Activated T-cell treated with anti-CD3 and anti-CD28 coated beads, Interleukin-2, amount 50 U/mL, for 4 hours (primary cell): ENCODE data around the gene GPR35. TPM values are rescaled to one million over a fixed set of nuclear protein-coding genes. Genes with fewer than 3 reads are reported as not detected.

Source experiments
- ATAC-seq, 2 donors: fragments of 200-7000 bp; cut with Tn5 transposase; one replicate each; pipeline ENCODE4 v1.10.0; 2021
- DNase-seq: peaks from one replicate; pipeline ENCODE4 v3.0.0-alpha.2; 2020
- H3K27me3 Mint-ChIP-seq: one replicate; pipeline ENCODE4 v1.8.0; 2021; ENCODE audit warnings: low read depth, mixed read lengths
- H3K36me3 Mint-ChIP-seq: one replicate; pipeline ENCODE4 v1.8.0; 2022; ENCODE audit warnings: mixed read lengths; ENCODE audit not compliant: insufficient read depth
- H3K4me1 Mint-ChIP-seq: one replicate; pipeline ENCODE4 v1.8.0; 2021; ENCODE audit warnings: low read depth, mixed read lengths
- H3K4me3 Mint-ChIP-seq: one replicate; pipeline ENCODE4 v1.8.0; 2021; ENCODE audit warnings: mild to moderate bottlenecking, moderate library complexity, mixed read lengths
- H3K9me3 Mint-ChIP-seq: one replicate; pipeline ENCODE4 v1.8.0; 2021; ENCODE audit warnings: mixed read lengths
- total RNA-seq, 3 donors: library from RNA; stranded (reverse); gene quantifications; one replicate each; pipeline ENCODE4 v1.2.1, GENCODE V29; 2021

GPR35 gene
- total RNA-seq, 3 donors from 2014 or later, result 3.0 to 3.5 (median 3.3) TPM

DNA sequence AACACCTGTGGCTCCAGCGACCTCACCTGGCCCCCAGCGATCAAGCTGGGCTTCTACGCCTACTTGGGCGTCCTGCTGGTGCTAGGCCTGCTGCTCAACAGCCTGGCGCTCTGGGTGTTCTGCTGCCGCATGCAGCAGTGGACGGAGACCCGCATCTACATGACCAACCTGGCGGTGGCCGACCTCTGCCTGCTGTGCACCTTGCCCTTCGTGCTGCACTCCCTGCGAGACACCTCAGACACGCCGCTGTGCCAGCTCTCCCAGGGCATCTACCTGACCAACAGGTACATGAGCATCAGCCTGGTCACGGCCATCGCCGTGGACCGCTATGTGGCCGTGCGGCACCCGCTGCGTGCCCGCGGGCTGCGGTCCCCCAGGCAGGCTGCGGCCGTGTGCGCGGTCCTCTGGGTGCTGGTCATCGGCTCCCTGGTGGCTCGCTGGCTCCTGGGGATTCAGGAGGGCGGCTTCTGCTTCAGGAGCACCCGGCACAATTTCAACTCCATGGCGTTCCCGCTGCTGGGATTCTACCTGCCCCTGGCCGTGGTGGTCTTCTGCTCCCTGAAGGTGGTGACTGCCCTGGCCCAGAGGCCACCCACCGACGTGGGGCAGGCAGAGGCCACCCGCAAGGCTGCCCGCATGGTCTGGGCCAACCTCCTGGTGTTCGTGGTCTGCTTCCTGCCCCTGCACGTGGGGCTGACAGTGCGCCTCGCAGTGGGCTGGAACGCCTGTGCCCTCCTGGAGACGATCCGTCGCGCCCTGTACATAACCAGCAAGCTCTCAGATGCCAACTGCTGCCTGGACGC, 4.9 kb downstream of the GPR35 start:
- H3K36me3 Mint-ChIP-seq, result peaks cover 2% of the 10 kb centered on the region
- H3K9me3 Mint-ChIP-seq, result peaks cover 11% of the 10 kb centered on the region
- H3K4me1 Mint-ChIP-seq, result peaks cover 19% of the 10 kb centered on the region
- DNase-seq, result no peak
- no peak overlapping the region for H3K4me3 Mint-ChIP-seq
- no peaks in the 10 kb centered on the region for H3K27me3 Mint-ChIP-seq
- ATAC-seq, result no peak

DNA sequence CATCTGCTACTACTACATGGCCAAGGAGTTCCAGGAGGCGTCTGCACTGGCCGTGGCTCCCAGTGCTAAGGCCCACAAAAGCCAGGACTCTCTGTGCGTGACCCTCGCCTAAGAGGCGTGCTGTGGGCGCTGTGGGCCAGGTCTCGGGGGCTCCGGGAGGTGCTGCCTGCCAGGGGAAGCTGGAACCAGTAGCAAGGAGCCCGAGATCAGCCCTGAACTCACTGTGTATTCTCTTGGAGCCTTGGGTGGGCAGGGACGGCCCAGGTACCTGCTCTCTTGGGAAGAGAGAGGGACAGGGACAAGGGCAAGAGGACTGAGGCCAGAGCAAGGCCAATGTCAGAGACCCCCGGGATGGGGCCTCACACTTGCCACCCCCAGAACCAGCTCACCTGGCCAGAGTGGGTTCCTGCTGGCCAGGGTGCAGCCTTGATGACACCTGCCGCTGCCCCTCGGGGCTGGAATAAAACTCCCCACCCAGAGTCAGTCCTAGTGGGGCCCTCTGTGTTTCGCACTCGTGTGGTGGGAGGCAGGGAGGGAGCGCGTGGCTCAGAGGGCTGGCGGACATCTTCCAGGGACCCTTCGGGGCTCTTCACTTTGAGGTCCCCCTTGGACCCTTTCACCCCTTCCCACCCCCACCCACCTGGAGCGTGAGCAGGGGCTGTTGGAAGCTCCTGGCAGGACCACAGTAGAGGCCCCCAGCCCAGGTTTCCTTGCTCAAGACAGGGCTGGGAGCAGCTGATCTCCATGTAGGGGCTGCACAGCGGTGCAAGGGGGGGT, 5.7 kb downstream of the GPR35 start:
- Mint-ChIP-seq H3K4me1 (peaks cover 14% of the 10 kb centered on the region), H3K9me3 (peaks cover 11% of the 10 kb centered on the region), H3K4me3 (no peak overlapping the region), H3K27me3 (no peaks in the 10 kb centered on the region), H3K36me3 (peaks cover 2% of the 10 kb centered on the region)
- ATAC-seq (no peak), DNase-seq (no peak)

DNA sequence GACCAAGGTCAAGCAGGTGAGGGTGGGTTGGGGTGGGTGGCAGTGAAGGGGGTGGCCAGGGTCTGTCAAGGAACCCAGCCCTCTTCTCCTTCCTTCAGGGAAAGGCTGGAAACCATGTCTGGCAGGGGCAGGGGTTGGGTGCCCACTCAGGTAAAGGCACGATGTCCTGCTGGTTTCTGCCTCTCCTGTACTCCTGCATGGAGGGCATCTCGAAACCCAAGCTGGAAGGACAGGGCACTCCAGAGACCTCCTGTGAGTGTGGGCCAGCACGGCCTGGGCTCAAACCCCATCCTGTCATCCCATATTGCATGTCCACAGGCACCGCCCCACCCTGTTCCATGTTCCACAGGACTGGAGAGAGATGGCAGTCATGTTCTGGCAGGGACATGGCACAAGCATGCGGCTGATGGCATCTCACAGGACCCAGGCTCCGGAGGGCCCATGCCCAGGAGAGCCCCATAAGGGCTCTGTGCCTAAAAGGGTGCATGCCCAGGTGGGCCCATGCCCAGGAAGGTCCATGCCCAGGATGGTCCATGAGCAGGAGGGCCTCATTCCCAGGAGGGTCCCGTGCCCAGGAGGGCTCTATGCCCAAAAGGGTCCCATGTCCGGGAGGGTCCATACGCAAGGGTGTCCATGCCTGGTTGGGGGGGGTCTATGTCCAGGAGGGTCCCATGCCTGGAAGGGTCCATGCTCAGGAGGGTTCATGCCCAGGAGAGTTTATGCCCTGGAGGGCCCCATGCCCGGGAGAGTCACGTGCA, 6.4 kb downstream of the GPR35 start:
- peaks cover 2% of the 10 kb centered on the region for H3K36me3 Mint-ChIP-seq

DNA sequence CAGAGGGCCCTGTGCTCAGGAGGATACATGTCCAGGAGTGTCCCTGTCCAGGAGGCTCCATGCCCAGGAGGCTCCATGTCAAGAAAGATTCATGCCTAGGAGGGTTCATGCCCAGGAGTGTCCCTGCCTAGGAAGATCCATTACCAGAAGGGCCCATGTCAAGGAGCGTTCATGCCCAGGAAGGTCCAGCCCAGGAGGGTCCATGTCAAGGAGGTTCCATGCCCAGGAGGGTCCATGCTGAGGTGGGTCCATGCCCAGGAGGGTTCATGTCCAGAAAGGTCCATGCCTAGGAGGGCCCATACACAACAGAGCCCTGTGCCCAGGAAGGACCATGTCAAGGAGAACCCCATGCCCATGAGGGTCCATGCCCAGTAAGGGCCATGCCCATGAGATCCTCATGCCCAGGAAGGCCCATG, 7.0 kb downstream of the GPR35 start:
- Mint-ChIP-seq H3K9me3 (peaks cover 11% of the 10 kb centered on the region), H3K4me3 (no peak overlapping the region), H3K36me3 (peaks cover 2% of the 10 kb centered on the region), H3K27me3 (no peaks in the 10 kb centered on the region), H3K4me1 (peaks cover 3% of the 10 kb centered on the region)
- no peak for DNase-seq
- ATAC-seq, result no peak

More for the DNA sequence above, 6.4 kb downstream of the GPR35 start:
- ATAC-seq (no peak), DNase-seq (no peak)
- peaks cover 9% of the 10 kb centered on the region for H3K4me1 Mint-ChIP-seq
- no peaks in the 10 kb centered on the region for H3K27me3 Mint-ChIP-seq
- H3K9me3 Mint-ChIP-seq, result peaks cover 11% of the 10 kb centered on the region
- H3K4me3 Mint-ChIP-seq, result no peak overlapping the region

DNA sequence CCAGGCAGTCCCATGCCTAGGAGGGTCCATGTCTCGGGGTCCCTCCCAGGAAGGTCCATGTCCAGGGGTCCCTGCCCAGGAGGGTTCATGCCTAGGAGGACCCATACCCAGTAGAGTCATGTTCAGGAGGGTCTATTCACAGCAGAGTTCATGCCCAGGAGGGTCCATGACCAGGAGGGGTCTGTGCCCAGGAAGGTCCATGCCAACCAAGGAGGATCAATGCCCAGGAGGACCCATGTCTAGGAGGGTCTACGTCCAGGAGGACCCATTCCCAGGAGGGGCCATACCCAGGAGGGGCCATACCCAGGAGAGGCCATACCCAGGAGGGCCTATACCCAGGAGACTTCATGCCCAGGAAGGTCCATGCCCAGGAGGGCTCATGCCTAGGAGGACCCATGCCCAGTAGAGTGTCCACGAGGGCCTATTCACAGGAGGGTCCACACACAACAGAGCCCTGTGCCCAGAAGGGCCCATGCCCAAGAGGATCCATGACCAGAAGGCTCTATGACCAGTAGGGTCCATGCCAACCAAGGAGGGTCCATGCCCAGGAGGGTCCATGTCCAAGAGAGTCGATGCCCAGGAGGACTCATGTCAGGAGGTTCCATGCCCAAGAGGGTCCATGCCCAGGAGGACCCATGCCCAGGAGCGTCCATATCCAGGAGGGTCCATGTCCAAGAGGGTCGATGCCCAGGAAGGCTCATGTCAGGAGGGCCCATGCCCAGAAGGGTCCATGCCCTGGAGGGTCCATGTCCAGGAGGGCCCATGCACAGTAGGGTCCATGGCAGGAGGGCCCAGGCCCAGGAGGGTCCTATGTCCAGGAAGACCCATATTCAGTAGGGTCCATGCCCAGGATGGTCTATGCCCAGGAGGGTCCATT, 10.1 kb downstream of the GPR35 start:
- H3K4me1 Mint-ChIP-seq, result no peaks in the 10 kb centered on the region
- DNase-seq (no peak), ATAC-seq (no peak)
- H3K4me3 Mint-ChIP-seq, result no peak overlapping the region
- no peaks in the 10 kb centered on the region for H3K27me3 Mint-ChIP-seq
- H3K9me3 Mint-ChIP-seq, result peaks cover 11% of the 10 kb centered on the region
- peaks cover 2% of the 10 kb centered on the region for H3K36me3 Mint-ChIP-seq

DNA sequence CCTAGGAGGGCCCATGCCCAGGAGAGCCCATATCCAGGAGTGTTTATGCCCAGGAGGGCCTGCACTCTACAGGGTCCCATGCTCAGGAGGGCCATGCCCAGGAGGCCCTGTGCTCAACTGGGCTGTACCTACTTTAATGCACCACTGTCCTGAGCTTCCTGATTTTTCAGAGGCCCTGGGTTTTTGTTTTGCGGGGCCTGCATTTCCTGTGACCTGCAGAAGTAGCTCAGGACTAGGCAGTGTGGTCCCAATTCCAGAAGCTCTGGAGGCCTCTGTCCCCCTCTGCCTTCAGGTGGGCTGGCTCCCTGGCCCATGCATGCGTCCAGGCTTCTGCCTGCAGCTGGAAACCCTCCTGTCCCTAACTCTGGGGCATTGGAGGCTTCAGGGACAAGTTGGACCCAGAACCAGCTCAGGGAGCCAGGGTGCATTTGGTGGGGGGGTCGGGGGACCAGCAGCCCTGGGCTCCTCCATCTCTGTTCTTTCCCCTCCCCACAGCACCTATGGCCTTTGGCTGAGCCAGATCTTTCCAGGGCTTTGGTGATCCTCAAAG, 10.8 kb downstream of the GPR35 start:
- no peaks in the 10 kb centered on the region for H3K27me3 Mint-ChIP-seq
- H3K4me3 Mint-ChIP-seq, result no peak overlapping the region
- no peak for DNase-seq
- peaks cover 2% of the 10 kb centered on the region for H3K36me3 Mint-ChIP-seq
- ATAC-seq, result no peak
- no peaks in the 10 kb centered on the region for H3K4me1 Mint-ChIP-seq
- peaks cover 11% of the 10 kb centered on the region for H3K9me3 Mint-ChIP-seq

DNA sequence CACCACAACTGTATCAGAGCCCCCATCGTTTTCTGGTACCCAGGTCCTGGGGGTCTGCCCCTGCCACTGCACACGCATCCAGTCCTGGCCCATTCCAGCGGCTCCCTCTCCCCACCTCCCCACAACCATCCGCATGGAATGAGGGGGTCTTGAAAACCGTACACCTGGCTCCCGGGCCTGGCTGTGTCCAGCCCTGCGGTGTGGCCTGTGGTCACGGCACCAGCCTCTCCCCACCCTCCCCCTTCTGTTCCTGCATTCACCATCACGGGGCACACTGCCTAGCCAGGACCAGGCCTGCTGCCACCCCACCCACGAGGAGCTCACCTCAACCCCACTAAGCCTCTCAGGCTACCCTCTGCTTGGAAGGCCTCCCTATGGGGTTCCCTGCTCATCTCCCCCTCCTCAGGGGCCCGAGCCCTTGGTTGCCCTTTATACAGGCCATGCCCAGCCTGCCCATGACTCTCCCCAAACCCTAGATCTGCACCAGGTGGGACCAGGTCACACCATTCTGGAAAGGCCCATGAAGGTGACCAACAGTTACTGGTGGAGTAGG, 11.4 kb downstream of the GPR35 start:
- no peak overlapping the region for H3K4me3 Mint-ChIP-seq
- no peak for DNase-seq
- ATAC-seq, result no peak
- peaks cover 2% of the 10 kb centered on the region for H3K36me3 Mint-ChIP-seq
- no peaks in the 10 kb centered on the region for H3K27me3 Mint-ChIP-seq
- peaks cover 11% of the 10 kb centered on the region for H3K9me3 Mint-ChIP-seq
- no peaks in the 10 kb centered on the region for H3K4me1 Mint-ChIP-seq

DNA sequence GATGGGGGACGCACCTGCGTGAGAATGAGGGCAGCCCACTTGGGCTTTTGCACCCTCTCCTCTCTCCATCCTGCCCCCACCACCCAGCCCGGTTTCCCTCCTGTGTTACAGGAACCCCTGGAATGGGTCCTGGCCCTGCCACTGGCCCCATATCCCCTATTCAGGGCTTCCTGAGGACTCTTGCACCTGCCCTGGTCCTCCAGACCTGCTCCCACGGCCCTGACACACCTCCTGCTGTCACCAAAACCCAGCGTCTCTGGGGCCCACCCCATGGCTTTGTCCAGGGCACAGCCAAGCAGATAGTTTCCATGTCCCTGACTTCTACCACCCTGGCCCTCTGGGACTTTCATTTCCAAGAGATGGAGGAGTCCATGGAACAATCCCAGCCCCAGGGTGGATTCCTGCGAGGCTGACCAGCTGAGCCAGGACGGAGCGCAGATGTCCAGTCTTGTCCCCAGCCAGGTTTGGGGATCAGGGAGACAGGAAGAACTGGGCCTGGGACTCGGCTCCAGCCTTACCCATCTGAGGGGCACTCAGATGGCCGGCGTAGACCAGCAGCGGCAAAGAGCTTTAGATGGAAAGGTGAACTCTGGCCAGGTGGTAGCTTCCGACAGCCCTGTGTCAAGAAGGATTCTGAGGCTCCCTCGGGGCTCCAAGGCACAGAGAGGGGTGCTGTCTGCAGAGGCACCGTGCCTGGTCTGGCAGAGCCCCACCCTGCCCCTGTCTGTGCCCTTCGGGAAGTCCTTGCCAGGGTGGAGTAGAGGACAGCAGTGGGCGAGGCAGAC, 12.0 kb downstream of the GPR35 start:
- no peak for ATAC-seq

DNA sequence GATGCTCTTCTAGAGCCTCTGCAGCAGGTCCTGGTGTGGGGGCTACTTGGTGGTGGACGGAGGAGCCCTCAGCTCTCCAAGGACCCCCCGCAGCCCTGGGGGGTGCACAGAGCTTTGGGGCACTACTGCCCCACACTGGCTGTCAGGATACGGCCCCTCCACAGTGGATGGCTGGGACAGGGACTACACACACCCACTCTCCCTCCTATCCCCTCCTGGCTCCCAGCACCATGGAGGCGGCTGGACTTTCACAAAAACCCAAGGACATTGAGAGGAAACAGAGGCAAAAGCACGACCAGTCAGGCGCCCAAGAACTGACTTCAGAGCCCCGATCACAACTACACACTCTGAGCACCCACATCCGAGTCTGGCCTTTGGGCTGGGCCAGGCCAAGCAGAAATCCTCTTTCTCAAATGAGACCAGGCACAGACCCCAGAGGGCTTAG, 12.6 kb downstream of the GPR35 start:
- DNase-seq (no peak), ATAC-seq (no peak)
- no peaks in the 10 kb centered on the region for H3K4me1 Mint-ChIP-seq
- H3K4me3 Mint-ChIP-seq, result no peak overlapping the region
- no peaks in the 10 kb centered on the region for H3K27me3 Mint-ChIP-seq
- H3K9me3 Mint-ChIP-seq, result peaks cover 11% of the 10 kb centered on the region
- peaks cover 2% of the 10 kb centered on the region for H3K36me3 Mint-ChIP-seq

More for the DNA sequence above, 12.0 kb downstream of the GPR35 start:
- DNase-seq, result no peak
- Mint-ChIP-seq H3K4me1 (no peaks in the 10 kb centered on the region), H3K4me3 (no peak overlapping the region), H3K9me3 (peaks cover 11% of the 10 kb centered on the region), H3K36me3 (peaks cover 2% of the 10 kb centered on the region), H3K27me3 (no peaks in the 10 kb centered on the region)

DNA sequence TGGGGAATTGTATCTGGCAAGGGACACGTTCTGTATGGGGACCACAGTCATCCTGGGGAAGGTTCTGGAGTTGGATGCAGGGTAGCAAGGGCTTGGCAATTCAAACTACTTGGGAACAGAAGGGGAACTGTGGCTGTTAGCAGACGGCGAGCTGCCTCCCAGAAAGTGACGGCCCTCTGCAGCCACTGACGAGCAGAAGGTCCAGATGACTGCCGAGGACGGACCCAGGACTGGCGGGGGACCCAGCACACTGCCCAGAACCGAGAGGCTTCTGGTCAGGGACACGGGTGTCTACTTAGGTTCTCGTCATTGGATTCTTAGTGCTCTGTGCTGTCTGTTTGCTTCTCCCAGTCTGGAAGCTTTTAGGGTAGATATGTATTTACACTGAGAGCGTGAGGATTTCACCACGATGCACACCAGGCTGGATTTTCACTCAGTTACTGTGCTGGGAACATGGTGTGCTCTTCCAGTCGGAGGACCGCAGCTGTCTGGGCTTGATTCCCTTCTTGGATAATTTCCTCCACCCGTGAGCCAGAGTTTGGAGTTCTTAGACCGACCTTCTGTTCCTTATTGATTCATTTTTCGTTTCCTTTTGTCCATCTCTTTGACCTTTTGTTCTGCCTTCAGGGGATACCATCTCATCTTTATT, 13.4 kb downstream of the GPR35 start:
- H3K36me3 Mint-ChIP-seq, result peaks cover 2% of the 10 kb centered on the region
- H3K27me3 Mint-ChIP-seq, result no peaks in the 10 kb centered on the region
- no peak overlapping the region for H3K4me3 Mint-ChIP-seq
- no peaks in the 10 kb centered on the region for H3K4me1 Mint-ChIP-seq
- H3K9me3 Mint-ChIP-seq, result peaks cover 4% of the 10 kb centered on the region
- no peak for ATAC-seq
- DNase-seq, result no peak

DNA sequence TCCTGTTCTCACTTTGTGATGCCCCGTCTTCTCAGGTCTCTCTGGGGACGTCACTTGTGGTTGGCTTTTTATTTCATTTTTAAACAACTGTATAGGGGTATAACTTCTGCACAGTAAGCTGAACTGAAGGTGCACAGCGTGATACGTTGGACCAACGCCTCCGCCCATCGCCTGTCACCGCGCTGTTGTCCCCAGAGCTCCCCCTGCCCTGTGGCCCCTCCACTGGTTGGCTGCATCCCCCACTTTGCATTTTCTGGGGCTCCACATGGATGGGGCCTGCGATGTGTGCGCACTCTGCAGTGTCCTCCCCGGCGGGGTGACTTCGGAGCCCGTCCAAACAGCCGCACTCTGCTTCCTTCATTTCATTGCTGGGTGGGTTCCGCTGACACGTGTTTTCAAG, 14.3 kb downstream of the GPR35 start:
- no peaks in the 10 kb centered on the region for H3K36me3 Mint-ChIP-seq

DNA sequence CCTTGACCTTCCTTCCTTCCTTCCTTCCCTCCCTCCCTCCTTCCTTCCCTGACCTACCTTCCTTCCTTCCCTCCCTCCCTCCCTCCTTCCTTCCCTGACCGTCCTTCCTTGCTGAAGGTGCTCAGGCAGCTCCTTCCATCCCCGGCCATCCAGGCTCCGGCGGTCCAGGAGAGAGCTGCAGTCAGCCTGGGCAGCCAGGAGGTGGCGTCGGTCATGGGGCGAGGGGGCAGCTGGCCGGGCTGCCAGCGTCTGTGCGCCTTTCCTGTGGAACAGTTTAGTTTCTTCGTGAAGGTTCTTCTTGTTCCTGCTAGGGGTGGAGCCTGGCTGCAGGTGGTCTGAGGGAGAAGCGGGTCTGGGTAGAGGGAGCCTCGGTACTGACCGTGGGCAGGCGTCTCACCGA, 15.7 kb downstream of the GPR35 start:
- ATAC-seq (no peak), DNase-seq (no peak)
- no peaks in the 10 kb centered on the region for H3K36me3 Mint-ChIP-seq
- H3K4me1 Mint-ChIP-seq, result no peaks in the 10 kb centered on the region
- H3K9me3 Mint-ChIP-seq, result no peaks in the 10 kb centered on the region
- H3K27me3 Mint-ChIP-seq, result no peaks in the 10 kb centered on the region
- H3K4me3 Mint-ChIP-seq, result no peak overlapping the region

More for the DNA sequence above, 14.3 kb downstream of the GPR35 start:
- no peaks in the 10 kb centered on the region for H3K9me3 Mint-ChIP-seq
- no peaks in the 10 kb centered on the region for H3K27me3 Mint-ChIP-seq
- DNase-seq (no peak), ATAC-seq (no peak)
- H3K4me1 Mint-ChIP-seq, result no peaks in the 10 kb centered on the region
- no peak overlapping the region for H3K4me3 Mint-ChIP-seq
